Esophagus muscularis mucosa (tissue), 4 donors: Measurements from ENCODE around the gene DCAF8. TPM values are rescaled to one million over a fixed set of nuclear protein-coding genes. Genes with fewer than 3 reads are reported as not detected.

Source experiments
- DNase-seq: peaks from one replicate; pipeline ENCODE4 v3.0.0-alpha.2; 2017; ENCODE audit errors: extremely low spot score
- H3K27ac ChIP-seq, 4 donors: fragments of 200-600 bp; sonication (generic); replicated peaks in 1 of 4; 1 replicate in 3 of 4; 2 replicates in 1 of 4; pipeline ENCODE4 v1.5.1; 2016 to 2019; ENCODE audit warnings: mild to moderate bottlenecking in 1 of 4
- H3K27me3 ChIP-seq, 4 donors: fragments of 200-600 bp; sonication (generic); one replicate each; pipeline versions ENCODE4 v1.5.1 to v1.6.0; 2016 to 2019
- H3K36me3 ChIP-seq, 4 donors: fragments of 200-600 bp; sonication (generic); one replicate each; pipeline ENCODE4 v1.5.1; 2016 to 2019
- H3K4me1 ChIP-seq, 4 donors: fragments of 200-600 bp; sonication (generic); one replicate each; pipeline ENCODE4 v1.5.1; 2016 to 2019
- H3K4me3 ChIP-seq, 4 donors: fragments of 200-600 bp; sonication (generic); 1 replicate in 2 of 4; 2 replicates in 2 of 4; pipeline ENCODE4 v1.5.1; 2016 to 2019; ENCODE audit warnings: mild to moderate bottlenecking in 4 of 4, moderate library complexity in 1 of 4
- H3K9me3 ChIP-seq, 4 donors: fragments of 200-600 bp; sonication (generic); 1 replicate in 3 of 4; 2 replicates in 1 of 4; pipeline ENCODE4 v1.5.1; 2016 to 2019
- EP300 ChIP-seq: sonication (generic); formaldehyde crosslinking; IDR thresholded peaks from one replicate; pipeline ENCODE4 v1.6.1; 2017; ENCODE audit warnings: antibody characterized with exemption
- POLR2A ChIP-seq: fragments of 450-650 bp; IDR thresholded peaks from one replicate; pipeline ENCODE4 v1.6.1; 2017; ENCODE audit warnings: antibody characterized with exemption, moderate library complexity, mild to moderate bottlenecking, low read depth
- POLR2AphosphoS5 ChIP-seq, 2 donors: sonication (generic); formaldehyde crosslinking; IDR thresholded peaks; one replicate each; pipeline ENCODE4 v1.6.1; 2017; ENCODE audit warnings: antibody characterized with exemption in 2 of 2
- WGBS: methylation state at CpG from one replicate; pipeline ENCODE4 v1.1.5; 2018; 5-methylcytosine and 5-hydroxymethylcytosine counted together
- intact Hi-C: fragments of 100-400 bp; cut with DNase I; formaldehyde crosslinking; loops from one replicate; pipeline ENCODE4 v1.15.1; 2023
- total RNA-seq, 4 donors: library from RNA; depleted of rRNA; stranded (reverse); fragments of >200 nt; gene quantifications; one replicate each; pipeline versions ENCODE4 v1.1.0 to v1.2.1, GENCODE V29; 2016
- TF ChIP-seq, protein P1 (sequence below), 3 experiments: fragments of 200-600 bp in 2 of 3; fragments of 450-650 bp in 1 of 3; sonication (generic) in 2 of 3; IDR thresholded peaks; one replicate each; pipeline ENCODE4 v1.5.1; 2017 to 2019; ENCODE audit warnings: antibody characterized with exemption in 3 of 3, mild to moderate bottlenecking in 2 of 3, moderate library complexity in 1 of 3

DCAF8 gene
- total RNA-seq, 4 donors from 2014 or later = 111 to 191 (median 172) TPM

DNA sequence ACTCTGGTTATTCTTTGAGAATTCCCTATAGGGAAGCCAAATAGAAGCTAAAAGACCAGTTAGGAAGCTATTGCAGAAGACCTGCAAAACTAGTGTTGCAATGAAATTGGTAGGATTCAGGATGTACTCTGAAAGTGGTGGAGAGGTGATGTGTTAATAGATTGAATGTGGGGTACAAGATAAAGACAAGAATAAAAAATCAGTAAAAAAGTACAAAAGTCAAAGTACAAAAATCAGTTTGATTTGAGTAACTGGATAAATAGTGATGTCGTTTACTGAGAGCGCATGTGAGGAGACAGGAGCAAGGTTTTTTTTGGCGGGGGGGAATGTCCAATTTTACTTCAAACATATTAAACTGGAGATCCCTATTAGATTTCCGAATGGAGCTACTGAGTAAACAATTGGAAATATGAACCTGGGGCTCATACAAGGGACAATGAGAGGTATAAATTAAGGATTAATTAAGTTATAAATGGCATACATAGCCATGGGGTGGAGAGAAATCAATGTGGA lies 2.5 kb upstream of the DCAF8 start:
- WGBS = 82% methylated on average over 4 of the region's 4 CpGs
- H3K27ac ChIP-seq = no peak overlapping the region
- no peak overlapping the region for H3K4me3 ChIP-seq
- H3K36me3 ChIP-seq = no peaks in the 10 kb centered on the region
- TF ChIP-seq EP300 = no peak
- TF ChIP-seq, protein P1, sequence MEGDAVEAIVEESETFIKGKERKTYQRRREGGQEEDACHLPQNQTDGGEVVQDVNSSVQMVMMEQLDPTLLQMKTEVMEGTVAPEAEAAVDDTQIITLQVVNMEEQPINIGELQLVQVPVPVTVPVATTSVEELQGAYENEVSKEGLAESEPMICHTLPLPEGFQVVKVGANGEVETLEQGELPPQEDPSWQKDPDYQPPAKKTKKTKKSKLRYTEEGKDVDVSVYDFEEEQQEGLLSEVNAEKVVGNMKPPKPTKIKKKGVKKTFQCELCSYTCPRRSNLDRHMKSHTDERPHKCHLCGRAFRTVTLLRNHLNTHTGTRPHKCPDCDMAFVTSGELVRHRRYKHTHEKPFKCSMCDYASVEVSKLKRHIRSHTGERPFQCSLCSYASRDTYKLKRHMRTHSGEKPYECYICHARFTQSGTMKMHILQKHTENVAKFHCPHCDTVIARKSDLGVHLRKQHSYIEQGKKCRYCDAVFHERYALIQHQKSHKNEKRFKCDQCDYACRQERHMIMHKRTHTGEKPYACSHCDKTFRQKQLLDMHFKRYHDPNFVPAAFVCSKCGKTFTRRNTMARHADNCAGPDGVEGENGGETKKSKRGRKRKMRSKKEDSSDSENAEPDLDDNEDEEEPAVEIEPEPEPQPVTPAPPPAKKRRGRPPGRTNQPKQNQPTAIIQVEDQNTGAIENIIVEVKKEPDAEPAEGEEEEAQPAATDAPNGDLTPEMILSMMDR (IDR thresholded peaks at IDR 0.05) = no peak
- TF ChIP-seq POLR2A = no peak
- no peak for TF ChIP-seq POLR2AphosphoS5 (IDR thresholded peaks at IDR 0.05)
- peaks cover 17 to 21% (median 20%) of the 10 kb centered on the region in 4 donors for H3K4me1 ChIP-seq
- no peaks in the 10 kb centered on the region for H3K27me3 ChIP-seq
- no peak for DNase-seq
- intact Hi-C loops = no loop called here
- no peaks in the 10 kb centered on the region for H3K9me3 ChIP-seq

DNA sequence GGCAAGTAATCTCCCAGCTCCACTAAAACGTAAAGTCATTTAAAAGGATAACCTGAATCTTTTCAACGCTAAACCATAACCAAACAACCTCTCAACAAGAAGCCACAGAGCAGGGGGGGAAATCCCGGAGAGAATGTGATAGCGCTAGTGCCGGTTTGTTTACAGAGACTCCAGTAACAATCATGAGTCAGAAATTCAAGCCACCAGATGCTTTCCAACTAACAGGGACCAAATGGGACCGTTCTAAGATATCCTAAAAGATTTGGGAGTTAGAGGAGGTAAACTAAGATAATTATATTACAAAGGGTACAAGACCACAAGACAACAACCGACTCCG lies 825 bp downstream of the DCAF8 start:
- Histone ChIP-seq H3K9me3 (no peaks in the 10 kb centered on the region), H3K27me3 (no peaks in the 10 kb centered on the region), H3K4me1 (peaks cover 34 to 54% (median 54%) of the 10 kb centered on the region in 4 donors), H3K4me3 (peak overlapping the region; percentile 81 to 99 (median 86)), H3K36me3 (no peaks in the 10 kb centered on the region), H3K27ac (peak overlapping the region; percentile 96 to 99 (median 98))
- WGBS = 1% methylated on average over 8 of the region's 8 CpGs
- no peak for TF ChIP-seq POLR2AphosphoS5 (IDR thresholded peaks at IDR 0.05)
- no peak for TF ChIP-seq EP300
- TF ChIP-seq, protein P1 (IDR thresholded peaks at IDR 0.05) = no peak
- TF ChIP-seq POLR2A = no peak
- no peak for DNase-seq
- intact Hi-C loops = no loop called here

DNA sequence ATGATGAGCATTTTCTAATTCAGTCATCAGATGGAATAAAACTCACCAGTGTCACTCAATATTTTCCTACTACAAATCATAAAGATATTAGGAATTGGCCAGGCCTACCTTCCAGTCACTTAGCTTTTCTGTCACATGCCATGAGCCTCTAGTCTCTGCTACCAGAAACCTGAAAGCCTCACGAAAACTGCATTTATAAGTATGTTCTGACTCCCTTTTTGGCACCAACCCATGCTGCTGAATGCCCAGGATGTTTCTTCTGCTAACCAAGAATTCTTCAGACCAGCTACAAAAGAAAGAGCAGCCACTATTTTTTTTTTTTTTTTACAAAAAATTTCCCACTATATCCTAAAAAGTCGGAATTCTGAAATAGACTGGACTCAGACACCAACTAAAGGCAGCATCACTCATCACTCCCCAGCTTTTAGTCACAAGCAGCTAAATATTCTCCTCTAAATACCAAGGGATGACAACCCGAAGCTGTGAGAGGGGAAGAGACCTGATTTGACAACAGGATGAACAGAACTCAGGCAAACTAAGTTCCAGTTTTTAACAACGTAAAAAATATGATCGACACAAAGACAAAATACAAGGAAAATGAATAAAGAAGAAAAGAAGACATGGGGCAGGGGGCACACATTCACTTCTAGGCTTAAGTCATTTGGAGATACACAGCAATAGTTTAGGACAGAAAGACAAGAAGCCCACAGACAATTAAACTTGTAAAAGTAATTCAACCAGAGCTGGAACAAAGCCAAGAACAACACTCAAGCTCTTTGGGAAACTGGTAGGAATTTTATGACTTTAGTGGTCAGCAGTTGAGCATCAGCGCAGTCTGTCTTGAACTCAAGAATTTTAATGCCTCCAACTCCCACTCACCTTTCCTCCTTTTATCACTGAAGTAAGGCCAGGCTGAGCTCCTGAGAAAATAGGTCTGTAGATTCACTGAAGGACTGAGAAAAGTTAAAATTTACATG lies 1.7 kb downstream of the DCAF8 start:
- Histone ChIP-seq H3K27ac (peak overlapping the region; percentile 96 to 99 (median 98)), H3K4me1 (peaks cover 41 to 62% (median 62%) of the 10 kb centered on the region in 4 donors), H3K36me3 (no peaks in the 10 kb centered on the region), H3K27me3 (no peaks in the 10 kb centered on the region), H3K4me3 (peak overlapping the region; percentile 81 to 99 (median 86)), H3K9me3 (no peaks in the 10 kb centered on the region)
- DNase-seq = no peak
- 29% methylated on average over 6 of the region's 6 CpGs for WGBS
- TF ChIP-seq POLR2AphosphoS5 (IDR thresholded peaks at IDR 0.05) = no peak
- TF ChIP-seq POLR2A = no peak
- no peak for TF ChIP-seq EP300
- intact Hi-C loops = no loop called here

DNA sequence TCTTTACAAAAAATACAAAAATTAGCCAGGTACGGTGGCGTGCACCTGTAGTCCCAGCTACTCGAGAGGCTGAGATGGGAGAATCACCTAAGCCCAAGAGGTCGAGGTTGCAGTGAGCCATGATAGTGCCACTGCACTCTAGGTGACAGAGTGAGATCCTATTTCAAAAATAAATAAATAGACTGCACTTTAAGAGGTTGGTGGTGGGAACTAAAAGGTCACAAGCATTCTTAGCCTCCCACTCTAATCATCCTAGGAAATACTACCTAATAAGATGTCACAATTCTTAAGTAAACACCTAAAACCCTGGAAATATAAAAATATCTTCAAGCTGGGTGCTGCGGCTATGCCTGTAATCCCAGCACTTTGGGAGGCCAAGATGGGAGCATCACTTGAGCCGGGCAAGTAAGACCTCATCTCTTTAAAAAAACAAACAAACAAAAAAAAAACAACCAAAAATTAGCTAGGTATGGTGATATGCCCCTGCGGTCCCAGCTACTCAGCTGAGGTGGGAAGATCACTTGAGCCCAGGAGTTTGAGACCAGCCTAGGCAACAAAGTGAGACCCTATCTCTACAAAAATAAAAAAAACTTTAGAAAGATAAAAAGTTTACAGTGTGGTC lies 4.1 kb downstream of the DCAF8 start:
- no peak for DNase-seq
- intact Hi-C loops = no loop called here
- 88% methylated on average over 7 of the region's 7 CpGs for WGBS
- Histone ChIP-seq H3K4me1 (peaks cover 45 to 70% (median 67%) of the 10 kb centered on the region in 4 donors), H3K36me3 (peaks cover 0 to 17% (median 2%) of the 10 kb centered on the region in 4 donors), H3K27ac (peak overlapping the region in 1 of 4 donors; percentile 8), H3K4me3 (no peak overlapping the region), H3K27me3 (no peaks in the 10 kb centered on the region), H3K9me3 (no peaks in the 10 kb centered on the region)
- TF ChIP-seq POLR2AphosphoS5 (IDR thresholded peaks at IDR 0.05) (no peak), POLR2A (no peak), EP300 (no peak)
- TF ChIP-seq, protein P1 (IDR thresholded peaks at IDR 0.05) = no peak
